ENCODE measurements around the gene ART3.

- TF ChIP-seq SMC3 (IDR thresholded peaks at IDR 0.05; ENCODE audit: low read depth, low read length): no peak
- TF ChIP-seq CTCF (IDR thresholded peaks at IDR 0.05): no peak
- TF ChIP-seq PBX3 (IDR thresholded peaks at IDR 0.05): no peak
- TF ChIP-seq JUND (IDR thresholded peaks at IDR 0.05): no peak
- no peak for TF ChIP-seq TEAD4 (IDR thresholded peaks at IDR 0.05; ENCODE audit: borderline replicate concordance, insufficient read depth)
- TF ChIP-seq TAF1 (IDR thresholded peaks at IDR 0.05; ENCODE audit: borderline replicate concordance, low read depth, low read length): no peak
Measured at GRCh38 chr4:76088719-76089118, 14.2 kb downstream of the ART3 start.

Data from SK-N-SH (cell line).